Tibial nerve (tissue), 4 donors: Measurements from ENCODE around the gene F5.

Experiments
- CTCF ChIP-seq, 5 experiments: fragments of 200-600 bp in 3 of 5; fragments of 450-650 bp in 2 of 5; sonication (generic) in 3 of 5; IDR thresholded peaks; one replicate each; pipeline ENCODE4 v1.5.1; 2016 to 2019; ENCODE audit warnings: antibody characterized with exemption in 5 of 5, mild to moderate bottlenecking in 3 of 5, moderate library complexity in 2 of 5
- EP300 ChIP-seq, 2 donors: sonication (generic); formaldehyde crosslinking; IDR thresholded peaks; one replicate each; pipeline ENCODE4 v1.6.1; 2017; ENCODE audit warnings: antibody characterized with exemption in 2 of 2, mild to moderate bottlenecking in 1 of 2
- POLR2A ChIP-seq, 2 donors: fragments of 450-650 bp; IDR thresholded peaks; one replicate each; pipeline ENCODE4 v1.6.1; 2017; ENCODE audit warnings: antibody characterized with exemption in 2 of 2, mild to moderate bottlenecking in 2 of 2, moderate library complexity in 2 of 2

GRCh38 chr1:169534653-169535052 lies 51.6 kb downstream of the F5 start:
- no peak for TF ChIP-seq POLR2A (IDR thresholded peaks at IDR 0.05)
- no peak for TF ChIP-seq CTCF (IDR thresholded peaks at IDR 0.05)
- TF ChIP-seq EP300 (IDR thresholded peaks at IDR 0.05) = no peak
